HG02970 (cell line): Measurements from ENCODE around the gene CDH4.
"Not testable (repeated sequence)": the region's sequence is repeated elsewhere in the genome, so short reads cannot be mapped to it uniquely, and the experiment has no call there.

ENCODE experiments used
- ATAC-seq: cut with Tn5 transposase; IDR thresholded peaks from one replicate; pipeline ENCODE4 v1.9.1; 2021; ENCODE audit warnings: mild to moderate bottlenecking, moderate library complexity, moderate number of reproducible peaks; ENCODE audit not compliant: unreplicated experiment, low FRiP score

CDH4 gene

DNA sequence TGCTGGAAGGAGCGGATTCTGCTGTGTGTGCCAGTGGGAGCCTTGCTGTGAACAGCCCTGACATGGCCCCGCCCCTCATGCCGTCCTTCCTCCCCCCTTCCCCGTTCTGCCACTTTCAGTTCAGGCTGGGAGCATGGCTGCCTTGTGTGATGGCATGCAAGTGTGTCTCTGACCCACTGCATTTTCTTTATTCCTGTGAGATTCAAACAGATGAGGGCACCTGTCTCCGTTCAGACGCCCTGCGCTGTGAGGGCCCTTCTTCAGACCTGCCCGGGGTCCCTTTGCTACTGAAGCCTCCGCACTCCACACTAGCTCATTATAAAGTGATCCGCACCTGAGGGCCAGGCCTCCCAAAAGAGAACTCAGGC, 725.3 kb downstream of the CDH4 start:
- no peak for ATAC-seq

GRCh38 chr20:61978491-61978890, 726.4 kb downstream of the CDH4 start:
- ATAC-seq, result no peak

- no peak for ATAC-seq
Measured at GRCh38 chr20:61979090-61979489, 727.0 kb downstream of the CDH4 start.

GRCh38 chr20:61979701-61980635, 727.9 kb downstream of the CDH4 start:
- no peak for ATAC-seq

- ATAC-seq, result no peak
Measured at GRCh38 chr20:61980647-61981583, 728.9 kb downstream of the CDH4 start.

GRCh38 chr20:61981691-61982090, 729.6 kb downstream of the CDH4 start:
- ATAC-seq, result not testable (repeated sequence)

DNA sequence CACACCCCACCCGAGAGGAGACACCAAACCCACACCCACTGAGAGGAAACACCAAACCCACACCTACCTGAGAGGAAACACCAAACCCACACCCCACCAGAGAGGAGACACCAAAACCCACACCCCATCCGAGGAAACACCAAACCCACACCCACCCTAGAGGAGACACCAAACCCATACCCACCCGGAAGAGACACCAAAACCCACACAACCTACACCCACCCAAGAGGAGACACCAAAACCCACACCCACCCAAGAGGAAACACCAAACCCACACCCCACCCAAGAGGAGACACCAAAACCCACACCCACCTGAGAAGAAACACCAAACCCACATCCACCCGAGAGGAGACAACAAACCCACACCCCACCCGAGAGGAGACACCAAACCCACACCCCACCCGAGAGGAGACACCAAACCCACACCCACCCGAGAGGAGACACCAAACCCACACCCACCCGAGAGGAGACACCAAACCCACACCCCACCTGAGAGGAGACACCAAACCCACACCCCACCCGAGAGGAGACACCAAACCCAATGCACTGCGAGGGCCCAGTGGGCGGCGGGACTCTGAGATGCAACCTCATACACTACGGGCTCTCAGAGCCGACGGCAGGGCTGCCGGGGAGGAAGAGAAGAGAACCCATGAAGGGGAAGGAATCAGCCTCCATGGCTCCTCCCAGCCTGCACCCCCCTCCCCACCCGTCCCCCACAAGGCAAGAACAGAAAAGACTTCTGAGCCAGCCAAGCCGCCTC, 730.3 kb downstream of the CDH4 start:
- ATAC-seq, result no peak

DNA sequence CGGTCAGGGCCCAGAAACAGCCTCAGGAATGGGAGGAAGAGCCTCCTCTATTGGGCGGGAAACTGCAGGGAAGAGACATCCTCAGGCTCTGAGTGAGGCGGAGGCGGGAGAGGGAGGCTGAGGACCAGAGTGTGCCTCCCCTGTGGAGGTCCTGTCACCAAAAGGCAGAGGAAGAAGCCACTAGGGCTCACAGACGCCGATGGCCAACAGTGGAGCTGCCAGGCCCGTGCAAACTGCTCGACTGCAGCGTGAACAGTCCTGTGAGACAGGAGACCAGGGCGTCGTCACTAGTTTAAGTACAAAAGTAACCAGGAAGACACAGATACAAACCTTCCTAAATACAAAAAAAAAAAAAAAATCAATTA, 730.9 kb downstream of the CDH4 start:
- ATAC-seq, result no peak

GRCh38 chr20:61983965-61984364, 731.9 kb downstream of the CDH4 start:
- ATAC-seq, result no peak

DNA sequence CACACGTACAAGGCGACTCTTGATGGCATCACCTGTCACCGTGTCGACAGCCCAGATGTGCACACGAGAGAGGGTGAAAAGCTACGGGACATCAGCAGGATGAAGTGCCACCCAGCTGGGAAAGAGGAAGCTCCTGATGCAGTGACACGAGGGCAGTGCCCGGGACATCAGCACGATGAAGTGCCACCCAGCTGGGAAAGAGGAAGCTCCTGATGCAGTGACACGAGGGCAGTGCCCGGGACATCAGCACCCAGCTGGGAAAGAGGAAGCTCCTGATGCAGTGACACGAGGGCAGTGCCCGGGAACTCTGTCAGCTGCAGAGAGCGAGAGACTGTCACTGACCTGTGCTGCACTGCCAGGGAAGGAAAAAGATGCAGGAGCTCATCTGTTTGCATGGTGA, 732.4 kb downstream of the CDH4 start:
- ATAC-seq, result not testable (repeated sequence)

GRCh38 chr20:61985096-61985495, 733.0 kb downstream of the CDH4 start:
- no peak for ATAC-seq

- no peak for ATAC-seq
Measured at GRCh38 chr20:61986762-61987321, 734.8 kb downstream of the CDH4 start.

GRCh38 chr20:61988665-61989064, 736.6 kb downstream of the CDH4 start:
- no peak for ATAC-seq

DNA sequence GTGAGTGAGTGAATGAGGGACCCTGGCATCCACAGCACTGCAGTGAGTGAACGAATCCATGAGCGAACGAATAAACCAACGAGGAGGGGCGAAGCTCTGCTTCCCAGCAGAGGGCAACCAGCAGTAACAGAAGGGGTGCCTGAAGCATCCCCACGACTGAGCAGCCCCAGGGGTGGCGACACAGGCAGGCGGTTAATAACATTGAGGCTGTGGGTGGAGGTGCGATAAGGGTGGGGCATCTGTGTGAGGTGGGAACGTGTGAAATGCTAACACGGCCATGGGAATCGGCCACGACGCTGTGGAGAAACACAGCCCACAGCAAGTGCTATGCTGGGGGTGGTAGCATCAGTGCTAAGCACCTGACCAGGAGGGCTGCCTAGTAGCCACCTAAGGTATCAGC, 737.7 kb downstream of the CDH4 start:
- no peak for ATAC-seq
